Upper lobe of right lung (tissue), 1 donor: ENCODE measurements around the gene ANKS3. TPM values are rescaled to one million over a fixed set of nuclear protein-coding genes. Genes with fewer than 3 reads are reported as not detected.

Experiments
- ATAC-seq: fragments of 200-7000 bp; cut with Tn5 transposase; one replicate; pipeline ENCODE4 v1.9.1; 2020; ENCODE audit warnings: mild to moderate bottlenecking, moderate library complexity
- DNase-seq: peaks from one replicate; pipeline ENCODE4 v3.0.0-alpha.2; 2020
- H3K27ac ChIP-seq: fragments of 200-600 bp; one replicate; pipeline ENCODE4 v1.8.0; 2022
- H3K27me3 ChIP-seq: fragments of 200-600 bp; one replicate; pipeline ENCODE4 v1.8.0; 2022; ENCODE audit warnings: mild to moderate bottlenecking
- H3K36me3 ChIP-seq: fragments of 200-600 bp; one replicate; pipeline ENCODE4 v1.8.0; 2022
- H3K4me1 ChIP-seq: fragments of 200-600 bp; one replicate; pipeline ENCODE4 v1.8.0; 2022
- H3K4me3 ChIP-seq: fragments of 200-600 bp; one replicate; pipeline ENCODE4 v1.8.0; 2022; ENCODE audit warnings: mild to moderate bottlenecking
- H3K9me3 ChIP-seq: fragments of 200-600 bp; one replicate; pipeline ENCODE4 v1.8.0; 2022
- intact Hi-C: fragments of 100-400 bp; cut with DNase I; formaldehyde crosslinking; loops from one replicate; pipeline ENCODE4 v1.11.0; 2022
- total RNA-seq: library from RNA; stranded (reverse); fragmentation: NEBNext Ultra II Directional; extraction: Animal tissue kit (Norgen Biotek cat#: 25700); gene quantifications from one replicate; pipeline ENCODE4 v1.2.1, GENCODE V29; 2021
- TF ChIP-seq, protein P1 (sequence below): fragments of 200-600 bp; IDR thresholded peaks from one replicate; pipeline ENCODE4 v1.8.0; 2022; ENCODE audit warnings: antibody characterized with exemption
- donor health status: DM: no; HTN: yes; CAD: no; lungs with severe emphysema.

Gene ANKS3
- total RNA-seq, 1 donor from 2014 or later = 20.6 TPM

DNA sequence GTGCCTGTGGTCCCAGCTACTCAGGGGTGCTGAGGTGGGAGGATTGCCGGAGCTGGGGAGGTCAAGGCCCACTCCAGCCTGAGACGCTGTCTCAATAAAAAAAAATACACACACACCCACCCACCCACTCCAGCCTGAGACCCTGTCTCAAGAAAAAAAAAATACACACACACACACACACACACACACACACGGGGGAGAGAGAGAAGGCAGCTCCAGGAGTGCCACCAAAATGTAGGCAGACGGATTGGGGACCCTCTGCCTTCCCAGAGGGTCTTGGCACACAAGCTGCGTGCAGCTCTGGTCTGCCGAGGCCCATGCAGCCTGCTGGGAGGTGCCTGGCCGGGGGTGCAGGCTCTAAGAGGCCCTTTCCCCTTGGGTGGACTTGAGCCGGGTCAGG lies 46.7 kb downstream of the ANKS3 start:
- Histone ChIP-seq H3K4me1 (peaks cover 6% of the 10 kb centered on the region), H3K36me3 (peaks cover 61% of the 10 kb centered on the region), H3K4me3 (no peak overlapping the region), H3K27me3 (no peaks in the 10 kb centered on the region), H3K27ac (no peak overlapping the region), H3K9me3 (no peaks in the 10 kb centered on the region)
- DNase-seq (no peak), ATAC-seq (no peak)
- TF ChIP-seq, protein P1, sequence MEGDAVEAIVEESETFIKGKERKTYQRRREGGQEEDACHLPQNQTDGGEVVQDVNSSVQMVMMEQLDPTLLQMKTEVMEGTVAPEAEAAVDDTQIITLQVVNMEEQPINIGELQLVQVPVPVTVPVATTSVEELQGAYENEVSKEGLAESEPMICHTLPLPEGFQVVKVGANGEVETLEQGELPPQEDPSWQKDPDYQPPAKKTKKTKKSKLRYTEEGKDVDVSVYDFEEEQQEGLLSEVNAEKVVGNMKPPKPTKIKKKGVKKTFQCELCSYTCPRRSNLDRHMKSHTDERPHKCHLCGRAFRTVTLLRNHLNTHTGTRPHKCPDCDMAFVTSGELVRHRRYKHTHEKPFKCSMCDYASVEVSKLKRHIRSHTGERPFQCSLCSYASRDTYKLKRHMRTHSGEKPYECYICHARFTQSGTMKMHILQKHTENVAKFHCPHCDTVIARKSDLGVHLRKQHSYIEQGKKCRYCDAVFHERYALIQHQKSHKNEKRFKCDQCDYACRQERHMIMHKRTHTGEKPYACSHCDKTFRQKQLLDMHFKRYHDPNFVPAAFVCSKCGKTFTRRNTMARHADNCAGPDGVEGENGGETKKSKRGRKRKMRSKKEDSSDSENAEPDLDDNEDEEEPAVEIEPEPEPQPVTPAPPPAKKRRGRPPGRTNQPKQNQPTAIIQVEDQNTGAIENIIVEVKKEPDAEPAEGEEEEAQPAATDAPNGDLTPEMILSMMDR = no peak
- intact Hi-C loops = no loop called here

DNA sequence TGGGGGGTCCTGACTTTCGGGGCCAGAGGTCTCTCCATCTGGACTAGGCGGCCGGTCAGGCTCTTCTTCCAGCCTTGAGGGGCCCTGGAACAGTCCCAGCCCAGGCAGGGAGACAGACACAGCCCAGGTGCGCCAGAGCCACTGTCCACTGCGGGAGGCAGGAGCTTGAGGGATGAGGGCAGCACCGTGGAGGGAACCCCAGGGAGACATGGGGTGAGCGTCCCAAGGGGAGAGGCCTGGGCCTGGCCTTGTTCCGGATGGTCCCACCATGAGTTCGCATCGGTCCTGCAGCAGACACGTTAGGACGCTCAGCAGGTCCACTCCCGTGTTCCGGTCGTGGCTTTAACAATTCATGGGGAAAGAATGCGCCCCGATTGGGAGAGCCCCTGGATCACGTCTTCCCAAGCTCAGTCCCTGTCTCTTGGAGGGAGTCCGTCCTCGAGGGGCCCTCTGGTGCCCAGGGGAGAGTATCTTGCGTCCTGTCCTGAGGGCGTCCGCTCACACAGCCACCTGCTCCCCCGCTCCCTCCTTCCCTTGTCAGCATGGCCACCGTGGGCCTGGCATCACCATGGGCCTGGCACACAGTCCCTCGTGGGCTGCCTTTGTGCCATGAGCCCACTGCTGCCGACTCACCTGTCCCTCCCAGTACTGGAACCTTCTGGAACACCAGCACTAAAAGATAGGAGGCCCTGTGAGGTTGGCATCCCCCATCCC lies 47.4 kb downstream of the ANKS3 start:
- Histone ChIP-seq H3K27me3 (no peaks in the 10 kb centered on the region), H3K36me3 (peaks cover 68% of the 10 kb centered on the region), H3K27ac (no peak overlapping the region), H3K4me3 (no peak overlapping the region), H3K9me3 (no peaks in the 10 kb centered on the region), H3K4me1 (peaks cover 8% of the 10 kb centered on the region)
- intact Hi-C loops = no loop called here
- TF ChIP-seq, protein P1 = no peak
- no peak for ATAC-seq
- DNase-seq = no peak

DNA sequence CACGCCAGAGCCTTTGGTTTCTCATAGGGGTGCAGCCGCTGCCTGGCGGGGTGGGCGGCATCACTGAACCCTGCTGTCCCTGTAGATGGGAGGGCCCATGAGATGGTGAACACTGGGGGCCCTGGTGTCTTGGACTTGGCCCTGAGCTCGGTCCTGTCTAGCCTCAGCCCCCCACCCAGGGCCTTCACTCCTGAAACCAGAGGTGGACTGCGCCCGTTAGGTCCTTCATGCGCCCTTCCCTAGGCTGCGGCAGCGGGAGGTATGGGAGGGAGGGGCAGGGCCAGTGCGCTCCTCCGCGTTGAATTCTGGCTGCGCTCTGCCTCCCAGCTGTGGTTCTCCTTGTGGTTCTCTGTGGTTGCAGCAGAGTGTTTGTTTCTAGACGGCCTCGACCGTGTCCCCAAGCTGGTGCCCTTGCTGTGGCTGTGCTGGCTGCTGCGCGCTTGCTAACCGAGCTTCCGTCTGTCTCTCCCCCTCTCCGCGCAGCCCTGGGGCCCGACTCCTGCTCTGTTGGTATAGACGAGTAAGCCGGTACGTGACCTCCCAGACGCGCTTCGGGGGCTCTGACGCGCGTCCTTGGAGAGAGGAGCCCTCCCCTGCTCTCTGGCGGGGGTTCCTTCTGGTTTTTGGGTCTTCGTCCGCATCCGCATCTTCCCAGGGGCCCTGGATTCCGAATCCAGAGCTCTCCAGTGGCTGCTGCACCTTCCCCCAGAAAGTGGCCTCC lies 48.1 kb downstream of the ANKS3 start:
- intact Hi-C loops = no loop called here
- H3K36me3 ChIP-seq = peaks cover 71% of the 10 kb centered on the region
- peaks cover 8% of the 10 kb centered on the region for H3K4me1 ChIP-seq
- ATAC-seq (no peak), DNase-seq (no peak)
- no peaks in the 10 kb centered on the region for H3K27me3 ChIP-seq
- TF ChIP-seq, protein P1 = no peak
- H3K4me3 ChIP-seq = no peak overlapping the region
- H3K9me3 ChIP-seq = no peaks in the 10 kb centered on the region
- no peak overlapping the region for H3K27ac ChIP-seq

DNA sequence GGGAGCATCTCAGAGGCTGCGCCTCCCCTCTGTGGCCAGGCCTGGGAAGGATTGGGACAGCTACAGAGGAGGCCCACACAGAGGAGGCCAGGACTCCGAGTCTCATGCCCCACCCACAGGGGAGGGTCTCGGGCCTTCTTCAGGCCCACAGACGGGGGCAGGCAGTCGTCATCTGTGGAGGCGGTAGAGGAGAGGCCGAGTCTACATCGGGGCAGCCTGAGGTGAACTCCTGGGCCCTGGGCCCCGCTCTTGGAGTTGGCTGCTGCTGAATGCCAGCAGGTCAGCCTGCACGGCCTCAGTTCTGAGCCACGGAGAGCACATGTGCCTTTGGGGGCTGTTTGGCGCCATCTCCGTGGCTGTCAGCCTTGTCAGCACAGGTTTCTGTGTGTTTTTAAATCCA lies 48.8 kb downstream of the ANKS3 start:
- H3K4me1 ChIP-seq = peaks cover 8% of the 10 kb centered on the region
- H3K4me3 ChIP-seq = no peak overlapping the region
- ATAC-seq = no peak
- no peaks in the 10 kb centered on the region for H3K27me3 ChIP-seq
- TF ChIP-seq, protein P1 = no peak
- no peaks in the 10 kb centered on the region for H3K9me3 ChIP-seq
- peaks cover 71% of the 10 kb centered on the region for H3K36me3 ChIP-seq
- no peak for DNase-seq
- intact Hi-C loops = no loop called here
- H3K27ac ChIP-seq = no peak overlapping the region

DNA sequence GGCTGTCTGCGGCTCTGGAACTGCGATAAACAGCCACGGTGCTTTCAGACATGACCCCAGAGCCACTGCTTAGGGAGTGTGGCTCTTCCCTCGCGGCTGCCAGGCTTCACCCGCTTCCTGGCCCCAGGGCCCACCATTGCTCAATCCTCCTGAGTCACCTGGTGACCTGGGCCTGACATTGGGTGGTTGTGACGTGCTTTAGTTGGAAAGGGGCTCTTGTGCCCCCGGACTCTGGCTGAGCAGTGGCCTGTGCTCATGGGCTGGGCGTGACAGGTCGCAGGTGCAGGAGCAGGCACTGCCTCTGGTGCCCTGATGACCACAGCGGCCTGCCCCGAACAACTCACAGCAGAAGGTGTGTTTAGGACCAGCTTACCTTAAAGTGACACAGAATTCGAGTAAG lies 49.3 kb downstream of the ANKS3 start:
- peaks cover 71% of the 10 kb centered on the region for H3K36me3 ChIP-seq
- H3K4me3 ChIP-seq = no peak overlapping the region
- H3K9me3 ChIP-seq = no peaks in the 10 kb centered on the region
- DNase-seq (no peak), ATAC-seq (no peak)
- H3K27ac ChIP-seq = no peak overlapping the region
- TF ChIP-seq, protein P1 = no peak
- intact Hi-C loops = no loop called here
- peaks cover 9% of the 10 kb centered on the region for H3K4me1 ChIP-seq
- no peaks in the 10 kb centered on the region for H3K27me3 ChIP-seq
